Measurements from ENCODE around the gene CACNA2D3.

DNA sequence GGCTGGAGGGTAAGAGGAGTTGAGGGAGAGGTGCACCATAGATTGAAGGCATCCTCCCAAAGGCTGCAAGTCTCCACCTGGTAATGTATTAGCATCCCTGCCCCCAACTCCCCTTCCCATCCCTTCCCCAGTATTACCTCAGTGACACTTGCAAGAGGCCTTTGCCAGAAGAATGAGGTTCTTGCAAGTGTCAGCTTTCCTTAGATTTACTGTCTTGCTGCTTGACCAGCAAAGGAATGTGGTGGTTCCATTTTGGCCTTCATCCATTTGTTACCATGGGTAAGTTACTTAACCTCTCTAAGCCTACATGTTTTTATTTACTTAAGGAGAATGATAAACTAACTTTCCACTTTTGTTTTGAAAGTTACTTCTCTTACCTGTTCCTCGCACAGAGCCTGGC lies 696.6 kb downstream of the CACNA2D3 start:
- TF ChIP-seq, protein P1, sequence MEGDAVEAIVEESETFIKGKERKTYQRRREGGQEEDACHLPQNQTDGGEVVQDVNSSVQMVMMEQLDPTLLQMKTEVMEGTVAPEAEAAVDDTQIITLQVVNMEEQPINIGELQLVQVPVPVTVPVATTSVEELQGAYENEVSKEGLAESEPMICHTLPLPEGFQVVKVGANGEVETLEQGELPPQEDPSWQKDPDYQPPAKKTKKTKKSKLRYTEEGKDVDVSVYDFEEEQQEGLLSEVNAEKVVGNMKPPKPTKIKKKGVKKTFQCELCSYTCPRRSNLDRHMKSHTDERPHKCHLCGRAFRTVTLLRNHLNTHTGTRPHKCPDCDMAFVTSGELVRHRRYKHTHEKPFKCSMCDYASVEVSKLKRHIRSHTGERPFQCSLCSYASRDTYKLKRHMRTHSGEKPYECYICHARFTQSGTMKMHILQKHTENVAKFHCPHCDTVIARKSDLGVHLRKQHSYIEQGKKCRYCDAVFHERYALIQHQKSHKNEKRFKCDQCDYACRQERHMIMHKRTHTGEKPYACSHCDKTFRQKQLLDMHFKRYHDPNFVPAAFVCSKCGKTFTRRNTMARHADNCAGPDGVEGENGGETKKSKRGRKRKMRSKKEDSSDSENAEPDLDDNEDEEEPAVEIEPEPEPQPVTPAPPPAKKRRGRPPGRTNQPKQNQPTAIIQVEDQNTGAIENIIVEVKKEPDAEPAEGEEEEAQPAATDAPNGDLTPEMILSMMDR (IDR thresholded peaks at IDR 0.05), result no peak
- TF ChIP-seq POLR2A (IDR thresholded peaks at IDR 0.05) (no peak), EP300 (IDR thresholded peaks at IDR 0.05) (no peak)

Measured in tibial nerve (tissue), 4 donors.